Endothelial cell of umbilical vein (primary cell): Measurements from ENCODE around the gene ABCD1.

ENCODE experiments used
- CTCF ChIP-seq, 2 donors: IDR thresholded peaks; 1 replicate in 1 of 2; 2 replicates in 1 of 2; pipeline ENCODE4 v1.5.1; 2011; ENCODE audit warnings: low read length in 2 of 2, mild to moderate bottlenecking in 2 of 2, moderate library complexity in 2 of 2, control low read depth in 1 of 2, inconsistent platforms in 1 of 2, low read depth in 1 of 2; ENCODE audit not compliant: insufficient read depth in 1 of 2; ENCODE audit errors: extremely low read depth in 1 of 2
- EZH2 ChIP-seq: IDR thresholded peaks from 2 replicates; pipeline ENCODE4 v1.6.1; 2012; ENCODE audit warnings: borderline replicate concordance, low read depth, mild to moderate bottlenecking, moderate library complexity, low read length, inconsistent platforms; ENCODE audit not compliant: severe bottlenecking
- JUN ChIP-seq: IDR thresholded peaks from 2 replicates; pipeline ENCODE4 v1.6.1; 2011; ENCODE audit warnings: borderline replicate concordance, low read depth; ENCODE audit not compliant: insufficient read length, insufficient read depth
- MAX ChIP-seq: IDR thresholded peaks from 2 replicates; pipeline ENCODE4 v1.6.1; 2011; ENCODE audit not compliant: insufficient read depth, insufficient read length
- MYC ChIP-seq: IDR thresholded peaks from one replicate; pipeline ENCODE4 v1.6.1; 2011; ENCODE audit warnings: mild to moderate bottlenecking, low read depth, low read length
- POLR2A ChIP-seq: IDR thresholded peaks from 2 replicates; pipeline ENCODE4 v1.6.1; 2012; ENCODE audit warnings: low read depth, mild to moderate bottlenecking, control low read depth, low read length

GRCh38 chrX:153781428-153782047 lies 56.9 kb downstream of the ABCD1 start:
- TF ChIP-seq CTCF (IDR thresholded peaks at IDR 0.05; ENCODE audit: extremely low read depth in 1 of 2, insufficient read depth in 1 of 2, low read depth in 1 of 2, low read length in 2 of 2), result no peak
- TF ChIP-seq EZH2, result no peak
- TF ChIP-seq POLR2A, result no peak
- no peak for TF ChIP-seq JUN
- TF ChIP-seq MAX, result no peak
- TF ChIP-seq MYC, result no peak
